HG03175 (cell line): ENCODE data around the gene PLOD1.
"Not testable (repeated sequence)": the region's sequence is repeated elsewhere in the genome, so short reads cannot be mapped to it uniquely, and the experiment has no call there.

ENCODE experiments used
- ATAC-seq: cut with Tn5 transposase; IDR thresholded peaks from one replicate; pipeline ENCODE4 v1.9.1; 2021; ENCODE audit warnings: mild to moderate bottlenecking, moderate library complexity; ENCODE audit not compliant: unreplicated experiment

The PLOD1 gene

DNA sequence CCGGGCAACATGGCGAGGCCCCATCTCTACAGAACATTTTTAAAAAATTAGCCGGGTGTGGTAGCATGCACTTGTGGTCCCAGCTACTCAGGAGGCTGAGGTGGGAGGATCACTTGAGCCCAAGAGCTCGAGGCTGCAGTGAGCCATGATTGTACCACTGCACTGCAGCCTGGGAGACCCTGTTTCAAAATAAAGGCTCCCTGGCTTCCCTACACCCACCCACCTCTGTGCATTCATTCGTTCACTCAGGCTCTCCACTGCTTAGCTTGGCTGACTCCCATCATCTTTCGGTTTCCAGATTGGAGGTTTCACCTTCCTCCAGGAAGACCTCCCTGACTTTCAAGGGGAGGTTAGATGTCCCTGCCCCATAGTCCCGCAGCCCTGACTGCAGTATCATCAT, 22.5 kb upstream of the PLOD1 start:
- no peak for ATAC-seq

DNA sequence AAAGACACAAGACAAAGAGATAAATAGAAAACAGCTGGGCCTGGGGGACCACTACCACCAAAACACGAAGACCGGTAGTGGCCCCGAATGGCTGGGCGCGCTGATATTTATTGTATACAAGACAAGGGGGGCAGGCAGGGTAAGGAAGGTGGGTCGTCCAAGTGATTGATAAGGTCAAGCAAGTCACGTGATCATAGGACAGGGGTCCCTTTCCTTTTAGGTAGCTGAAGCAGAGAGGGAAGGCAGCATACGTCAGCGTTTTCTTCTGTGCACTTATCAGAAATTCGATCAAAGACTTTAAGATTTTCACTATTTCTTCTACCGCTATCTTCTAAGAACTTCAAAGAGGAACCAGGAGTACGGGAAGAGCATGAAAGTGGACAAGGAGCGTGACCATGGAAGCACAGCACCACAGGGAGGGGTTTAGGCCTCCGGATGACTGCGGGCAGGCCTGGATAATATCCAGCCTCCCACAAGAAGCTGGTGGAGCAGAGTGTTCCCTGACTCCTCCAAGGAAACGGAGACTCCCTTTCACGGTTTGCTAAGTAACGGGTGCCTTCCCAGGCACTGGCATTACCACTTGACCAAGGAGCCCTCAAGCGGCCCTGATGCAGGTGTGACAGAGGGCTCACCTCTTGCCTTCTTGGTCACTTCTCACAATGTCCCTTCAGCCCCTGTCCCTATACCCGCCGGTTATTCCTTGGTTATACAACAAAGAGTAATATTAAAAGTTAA, 21.9 kb upstream of the PLOD1 start:
- not testable (repeated sequence) for ATAC-seq

DNA sequence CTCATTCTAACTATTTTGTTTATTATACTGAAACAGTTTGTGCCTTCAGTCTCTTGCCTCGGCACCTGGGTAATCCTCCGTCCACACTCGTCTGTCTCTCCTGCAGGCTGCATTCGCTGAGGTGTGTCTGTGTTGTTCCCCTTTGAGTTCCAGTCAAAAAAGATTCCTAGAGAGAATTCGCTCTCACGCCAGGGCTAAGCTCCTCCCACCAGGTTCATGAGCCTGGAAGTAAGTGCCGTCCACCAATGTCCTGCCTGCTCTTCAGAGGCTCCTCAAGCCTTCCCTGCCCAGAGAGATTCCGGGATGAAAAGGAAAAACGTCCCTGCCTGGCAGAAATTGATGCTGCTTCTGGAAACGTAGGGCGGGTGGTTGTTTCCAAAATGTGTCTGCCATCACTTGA, 21.2 kb upstream of the PLOD1 start:
- no peak for ATAC-seq

DNA sequence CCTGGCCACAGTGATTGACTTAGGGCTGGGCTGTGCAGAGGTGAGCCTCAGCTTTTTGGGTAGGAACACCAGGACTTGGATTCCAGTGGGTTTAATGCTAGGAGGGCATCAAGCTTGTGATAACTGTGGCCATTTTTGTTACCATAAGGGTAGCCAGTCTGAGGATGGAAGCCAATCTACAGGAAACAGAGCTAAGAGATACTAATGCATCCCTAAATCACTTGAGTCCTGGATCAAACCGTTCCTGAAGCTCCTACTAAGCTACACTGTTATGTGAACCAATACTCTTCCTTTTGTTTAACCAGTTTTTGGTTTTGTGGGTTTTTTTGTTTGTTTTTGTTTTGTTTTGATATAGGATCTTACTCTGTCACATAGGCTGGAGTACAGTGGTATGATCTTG, 20.5 kb upstream of the PLOD1 start:
- no peak for ATAC-seq

DNA sequence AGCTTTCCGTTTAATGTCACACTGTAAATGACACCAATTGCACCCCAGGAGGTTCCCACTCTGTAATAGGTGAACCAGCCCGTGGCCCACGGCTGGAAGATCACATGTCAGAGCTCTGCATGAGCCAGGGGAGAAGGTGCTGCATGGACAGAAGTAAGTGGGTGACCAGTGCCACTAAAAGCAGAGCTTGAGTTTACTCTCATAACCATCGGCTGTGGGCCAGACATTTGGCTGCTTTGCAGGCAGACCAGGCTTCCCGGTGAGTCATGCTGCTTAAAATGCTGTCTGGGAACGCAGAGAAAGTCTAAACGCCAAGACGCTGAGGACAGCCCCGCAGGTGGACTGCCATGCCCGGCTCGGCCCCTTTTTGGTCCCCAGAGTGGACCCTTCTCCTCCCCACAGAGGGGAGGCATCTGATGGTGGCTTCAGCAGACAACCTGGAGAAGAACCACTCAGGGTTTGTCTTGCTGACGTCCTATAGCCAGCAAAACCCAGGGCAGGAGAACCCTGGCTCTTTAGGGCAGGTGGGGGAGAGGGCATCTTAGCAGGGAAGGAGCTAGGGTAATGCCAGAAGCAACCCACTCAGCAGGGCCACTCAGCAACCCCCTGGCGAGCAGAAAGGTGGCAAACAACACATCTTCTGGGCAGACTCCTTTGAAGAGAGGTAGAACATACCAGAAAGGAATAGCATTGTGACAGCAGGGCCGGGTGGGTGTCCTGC, 15.6 kb upstream of the PLOD1 start:
- ATAC-seq = no peak

DNA sequence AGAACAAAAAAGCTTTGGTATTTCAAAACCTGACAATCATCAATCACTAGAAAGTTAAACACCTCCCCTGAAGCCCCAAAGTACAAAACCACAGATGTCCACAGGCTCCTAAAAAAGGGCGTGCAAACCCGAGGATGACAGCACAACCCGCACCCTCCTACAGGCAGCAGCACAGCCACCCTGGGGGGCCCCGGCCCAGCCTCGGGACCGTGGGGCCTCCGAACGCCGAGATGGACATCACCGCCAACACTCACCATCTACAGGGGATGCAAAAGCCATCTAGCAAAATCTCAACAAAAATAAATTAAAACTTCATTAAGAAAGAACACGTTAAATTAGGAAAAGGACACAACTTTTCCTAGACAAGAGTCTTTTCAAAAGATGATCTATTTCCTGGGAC, 14.9 kb upstream of the PLOD1 start:
- ATAC-seq = no peak

DNA sequence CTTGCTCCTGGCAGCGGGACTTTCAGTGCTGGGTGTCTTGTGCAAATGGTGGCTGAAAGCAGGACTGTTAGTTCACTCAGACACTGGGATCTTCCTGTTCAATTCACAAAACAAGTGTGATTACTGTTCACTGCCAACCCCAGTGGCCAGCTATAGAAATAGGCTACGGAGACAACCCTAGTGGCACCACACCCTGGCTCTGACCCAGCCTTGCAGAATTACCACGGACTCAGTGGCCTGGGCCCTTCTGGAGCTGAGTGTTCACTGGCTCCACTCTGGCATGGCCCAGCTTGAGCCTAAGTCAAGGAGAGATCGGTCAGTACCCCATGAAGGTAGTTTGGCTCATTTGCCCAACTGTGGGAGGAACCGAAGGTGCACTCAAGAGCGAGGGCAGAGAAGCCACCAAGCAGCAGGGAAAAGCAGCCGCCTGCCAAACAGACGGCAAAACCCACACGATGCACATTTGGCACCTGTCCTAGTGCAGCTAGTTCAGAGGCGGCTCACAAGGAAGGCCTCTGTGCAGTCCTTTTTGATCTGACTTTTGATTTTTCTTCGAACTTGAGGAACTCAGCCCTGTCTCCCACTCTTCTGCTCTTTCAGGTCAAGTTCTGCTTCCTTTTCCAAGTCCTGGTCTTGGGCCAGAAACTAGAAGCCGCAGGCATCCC, 14.1 kb upstream of the PLOD1 start:
- ATAC-seq = no peak

DNA sequence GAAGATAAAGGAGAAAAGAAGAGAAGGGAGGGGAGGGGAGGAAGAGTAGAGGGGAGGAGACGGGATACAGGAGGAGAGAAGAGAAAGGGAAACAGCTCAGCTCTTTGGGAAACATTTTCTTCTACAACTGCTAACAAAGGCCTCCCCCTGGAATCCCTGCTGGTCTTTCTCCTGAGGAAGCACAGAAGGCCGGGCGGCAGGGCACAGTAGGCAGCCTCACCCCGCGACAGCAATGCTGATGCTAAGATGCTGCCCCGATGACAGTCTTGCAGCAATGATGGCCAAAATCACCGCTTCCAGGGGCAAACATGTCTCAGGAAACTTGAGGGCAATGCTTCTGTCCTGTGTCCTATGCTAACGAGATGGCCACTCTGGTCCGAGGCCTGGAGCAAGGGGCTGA, 13.5 kb upstream of the PLOD1 start:
- no peak for ATAC-seq

DNA sequence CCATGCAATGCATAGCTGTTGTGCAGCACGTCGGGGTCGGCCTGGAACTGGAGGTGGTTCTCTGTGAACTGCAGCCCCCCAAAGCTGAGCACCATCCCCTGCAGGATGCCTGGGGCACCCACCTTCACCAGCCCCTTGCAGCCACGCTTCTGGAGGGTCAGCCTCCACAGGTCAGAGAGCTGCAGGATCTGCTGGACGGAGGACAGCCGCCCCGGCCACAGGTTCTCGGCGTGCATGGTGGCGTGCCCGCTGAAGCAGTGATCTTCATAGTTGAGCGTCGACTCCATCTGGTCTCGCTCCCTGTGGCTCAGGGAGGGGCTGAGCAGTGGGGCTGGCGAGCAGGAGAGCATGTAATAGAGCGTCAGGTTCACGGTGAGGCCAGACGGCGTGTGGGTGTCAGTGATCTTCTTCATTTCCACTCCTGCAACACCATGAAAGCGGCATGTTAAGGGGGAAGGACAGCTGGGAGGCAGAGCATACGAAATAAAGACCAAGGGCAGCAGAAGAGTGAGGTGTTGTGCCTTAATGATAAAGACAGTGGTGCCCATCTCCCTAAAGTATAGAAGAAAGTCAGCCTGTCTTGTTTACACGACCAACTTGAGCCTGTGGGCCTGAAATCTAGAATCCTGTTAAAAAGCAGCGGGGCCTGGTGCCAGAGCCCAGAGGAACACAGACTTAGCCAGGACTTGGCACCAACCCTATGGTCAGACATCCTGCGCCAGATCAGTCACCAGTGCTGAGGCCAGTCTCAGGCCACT, 11.3 kb upstream of the PLOD1 start:
- ATAC-seq = no peak

DNA sequence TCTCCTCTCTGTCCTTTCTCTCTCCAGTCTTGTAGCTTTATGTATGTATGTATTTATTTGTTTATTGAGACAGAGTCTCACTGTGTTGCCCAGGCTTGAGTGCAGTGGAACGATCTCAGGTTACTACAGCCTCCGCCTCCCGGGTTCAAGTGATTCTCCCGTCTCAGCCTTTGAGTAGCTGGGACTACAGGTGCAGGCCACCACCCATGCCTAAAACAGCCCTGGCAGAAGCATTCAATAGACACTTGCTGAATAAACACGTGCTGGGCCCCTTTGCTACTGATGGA, 10.7 kb upstream of the PLOD1 start:
- no peak for ATAC-seq

DNA sequence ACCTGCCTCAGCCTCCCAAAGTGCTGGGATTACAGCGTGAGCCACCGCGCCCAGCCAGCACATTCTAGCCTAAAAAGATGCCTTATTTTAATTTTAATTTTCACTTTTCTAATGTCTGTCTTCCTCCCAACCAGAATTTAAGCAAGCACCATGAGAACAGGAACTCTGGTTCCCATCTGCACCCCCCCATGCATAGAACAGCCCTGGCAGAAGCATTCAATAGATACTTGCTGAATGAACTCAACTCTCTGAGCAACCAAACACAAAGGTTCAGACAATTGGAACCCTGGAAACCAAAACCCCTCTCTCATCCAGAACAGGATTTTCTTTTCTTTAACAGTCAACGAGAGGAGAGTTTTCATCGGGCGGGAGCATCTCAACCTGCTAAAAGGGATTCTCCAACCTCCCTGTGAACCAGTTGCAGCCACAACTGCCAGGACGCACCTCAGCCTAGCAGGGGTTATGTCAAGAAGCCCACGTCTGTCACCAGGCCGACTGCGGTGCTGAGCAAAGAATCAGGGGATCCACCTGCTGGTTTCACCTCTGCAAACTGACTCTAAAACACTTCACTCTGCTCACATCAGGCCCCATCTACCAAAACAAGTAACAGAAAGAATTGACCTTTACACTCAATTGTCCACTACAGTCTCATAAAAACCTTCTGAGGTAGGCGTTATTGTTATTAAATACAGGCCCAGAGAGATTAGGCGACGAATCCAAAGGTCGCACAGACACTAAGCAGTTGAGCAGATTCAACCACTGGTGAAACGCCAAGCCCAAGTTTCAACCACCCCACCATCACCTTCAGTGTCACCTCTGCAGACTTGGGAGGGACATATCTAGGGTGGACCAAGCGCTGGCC, 10.0 kb upstream of the PLOD1 start:
- no peak for ATAC-seq

DNA sequence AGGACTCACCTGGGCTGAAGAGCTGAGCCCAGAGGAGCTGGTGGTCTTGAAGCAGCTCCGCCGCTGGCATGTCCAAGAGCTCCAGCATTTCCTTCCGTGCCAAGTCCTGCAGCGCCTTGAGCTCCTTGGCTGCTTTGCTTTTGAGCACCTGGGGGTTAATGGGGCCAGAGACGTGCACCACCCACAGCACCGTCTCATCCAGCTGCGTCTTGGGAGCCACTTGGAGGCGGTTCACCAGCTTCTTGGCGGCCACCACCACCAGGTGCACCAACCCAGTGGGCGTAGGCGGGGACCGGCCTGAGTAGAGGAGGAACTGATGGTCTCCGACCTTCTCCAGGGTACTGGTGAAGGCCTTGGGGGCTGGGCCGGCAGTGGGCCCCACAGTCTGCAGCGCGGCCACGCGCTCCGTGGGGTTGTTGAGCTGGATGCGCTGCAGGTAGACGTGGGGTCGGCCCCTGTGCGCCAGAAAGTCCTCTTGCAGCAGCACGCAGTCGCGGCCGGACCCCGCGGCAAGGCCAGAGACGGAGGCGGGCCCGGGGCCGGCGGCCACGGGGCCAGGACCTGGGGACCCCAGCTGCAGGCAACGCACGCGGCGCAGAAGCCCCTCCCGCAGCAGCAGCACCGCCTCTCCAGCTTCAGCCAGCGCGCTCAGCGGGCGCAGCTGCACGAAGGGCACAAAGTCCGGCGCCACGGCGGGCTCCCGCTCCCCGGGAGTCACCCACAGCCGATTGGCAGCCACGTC, 9.2 kb upstream of the PLOD1 start:
- ATAC-seq = peak; percentile 20

DNA sequence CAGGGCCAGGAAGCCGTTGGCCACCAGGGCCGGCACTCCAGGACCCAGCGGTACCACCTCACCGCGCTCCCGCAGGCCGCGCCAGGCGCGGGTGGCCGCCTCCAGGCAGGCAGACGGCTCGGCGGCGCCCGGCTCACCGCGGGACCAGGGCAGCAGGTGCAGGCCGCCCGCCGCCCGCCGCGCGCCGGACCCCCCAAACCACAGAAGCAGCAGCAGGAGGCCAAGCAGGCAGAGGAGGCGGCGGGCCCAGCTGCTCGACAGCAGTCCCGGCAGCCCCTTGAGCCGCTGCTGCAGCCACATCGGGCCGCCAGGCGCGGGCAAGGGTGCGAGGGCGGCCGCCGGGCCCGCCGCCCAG, 8.6 kb upstream of the PLOD1 start:
- peak; percentile 14 for ATAC-seq

DNA sequence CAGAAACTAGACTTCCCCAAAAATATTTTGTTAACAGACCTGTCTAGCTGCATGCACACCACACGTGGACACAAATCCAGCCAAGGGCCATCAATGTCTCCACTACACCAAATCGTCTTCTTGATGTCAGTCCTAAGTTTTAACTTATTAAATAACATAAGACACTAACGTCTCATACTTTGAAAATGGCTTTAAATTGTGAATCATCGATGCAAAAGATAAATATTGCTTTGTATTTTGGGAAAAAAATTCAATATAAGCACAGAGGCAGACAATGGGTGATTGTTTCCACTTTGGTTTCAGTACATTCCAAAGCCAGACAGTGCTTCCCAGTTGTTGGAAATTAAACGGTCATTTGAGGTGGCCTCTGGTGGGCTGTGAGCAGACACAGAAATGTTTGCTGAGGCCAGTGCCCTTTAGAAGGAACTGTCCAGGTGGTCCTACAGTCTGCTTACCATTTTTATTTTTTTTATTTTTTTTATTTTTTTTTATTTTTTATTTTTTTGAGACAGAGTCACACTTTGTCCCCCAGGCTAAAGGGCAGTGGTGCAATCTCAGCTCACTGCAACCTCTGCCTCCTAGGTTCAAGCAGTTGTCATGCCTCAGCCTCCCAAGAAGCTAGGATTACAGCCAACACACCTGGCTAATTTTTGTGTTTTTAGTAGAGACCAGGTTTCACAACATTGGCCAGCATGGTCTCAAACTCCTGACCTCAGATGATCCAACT, 6.5 kb upstream of the PLOD1 start:
- no peak for ATAC-seq

DNA sequence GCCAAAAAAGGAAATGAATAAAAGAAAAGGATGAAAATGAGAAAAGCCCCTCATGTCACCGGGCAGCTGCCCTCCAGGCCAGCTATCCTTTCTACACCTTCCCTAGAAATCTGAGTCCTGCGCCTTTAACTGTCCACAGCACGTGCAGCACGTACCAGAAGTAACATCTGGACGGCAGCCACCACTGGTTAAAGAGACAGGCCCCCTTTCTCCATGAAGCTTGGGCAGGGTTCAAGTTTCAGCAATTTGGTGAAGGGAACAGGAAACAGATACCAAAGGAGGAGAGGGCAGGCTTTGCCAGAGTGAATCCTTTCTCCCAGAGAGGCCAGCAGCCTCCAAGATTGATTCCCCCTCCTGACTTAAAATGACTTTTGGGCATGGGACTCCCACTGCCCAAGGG, 4.7 kb upstream of the PLOD1 start:
- ATAC-seq = no peak

DNA sequence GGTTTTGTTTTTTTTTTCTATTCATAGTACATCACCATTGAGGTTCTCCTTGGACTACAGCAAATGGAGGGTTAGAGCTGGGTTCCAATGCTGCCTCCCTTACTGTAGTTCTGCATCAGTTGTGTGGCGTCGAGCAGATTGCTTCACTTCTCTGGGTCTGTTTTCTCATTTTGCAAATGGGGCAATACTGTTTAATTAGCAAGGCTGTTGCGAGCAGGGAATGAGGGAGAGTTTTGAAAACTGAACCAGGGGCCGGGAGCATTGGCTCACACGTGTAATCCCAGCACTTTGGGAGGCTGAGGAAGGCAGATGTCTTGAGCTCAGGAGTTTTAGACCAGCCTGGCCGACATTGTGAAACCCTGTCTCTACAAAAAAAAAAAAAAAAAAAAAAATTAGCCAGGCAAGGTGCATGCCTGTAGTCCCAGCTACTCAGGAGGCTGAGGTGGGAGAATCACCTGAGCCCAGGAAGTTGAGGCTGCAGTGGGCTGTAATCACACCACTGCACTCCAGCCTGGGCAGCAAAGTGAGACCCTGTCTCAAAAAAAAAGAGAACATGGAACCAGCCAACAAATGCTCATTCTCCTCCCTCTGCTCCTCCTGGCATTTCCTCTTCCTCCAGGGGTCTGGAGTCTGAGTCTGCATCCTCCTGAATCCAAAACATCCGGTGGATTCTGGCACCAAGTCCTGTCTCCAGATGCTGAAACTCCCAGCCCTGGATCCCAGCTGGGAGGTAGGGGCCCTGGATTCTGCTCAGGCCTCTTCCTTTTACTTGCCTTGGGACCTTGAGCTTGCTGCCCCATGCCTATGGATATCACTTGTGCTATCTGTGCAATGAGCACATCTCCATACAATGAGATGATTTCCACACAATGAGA, 3.7 kb upstream of the PLOD1 start:
- no peak for ATAC-seq

DNA sequence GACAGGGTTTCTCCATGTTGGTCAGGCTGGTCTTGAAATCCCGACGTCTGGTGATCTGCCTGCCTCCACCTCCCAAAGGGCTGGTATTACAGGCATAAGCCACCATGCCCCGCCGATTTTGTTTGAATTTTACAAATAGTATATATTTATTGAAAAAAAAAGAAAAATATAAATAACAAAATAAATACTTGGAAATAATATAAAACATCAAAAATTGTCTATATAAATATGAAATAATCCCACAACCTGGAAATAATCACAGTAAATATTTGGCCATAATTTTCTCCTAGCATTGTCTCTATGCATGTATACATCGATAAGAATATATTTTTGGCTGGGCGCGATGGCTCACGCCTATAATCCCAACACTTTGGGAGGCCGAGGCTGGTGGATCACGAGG, 2.7 kb upstream of the PLOD1 start:
- ATAC-seq = no peak

DNA sequence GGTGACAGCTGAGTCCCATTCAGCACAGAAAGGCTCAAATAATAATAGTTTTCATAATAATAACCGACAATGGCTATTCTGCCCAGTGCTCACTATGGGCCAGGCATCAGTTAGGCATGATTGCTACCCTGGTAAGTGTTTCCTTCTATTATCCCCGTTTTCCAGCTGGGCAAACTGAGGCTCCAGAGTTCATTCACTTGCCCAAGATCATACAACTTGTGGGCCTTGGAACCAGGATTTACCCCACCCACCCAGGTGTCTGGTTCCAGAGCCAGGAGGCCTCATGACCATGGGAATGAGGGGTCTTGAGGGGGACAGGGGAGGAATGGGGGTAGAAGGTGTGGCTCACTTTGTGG, 518 bp downstream of the PLOD1 start:
- ATAC-seq = peak; percentile 10

DNA sequence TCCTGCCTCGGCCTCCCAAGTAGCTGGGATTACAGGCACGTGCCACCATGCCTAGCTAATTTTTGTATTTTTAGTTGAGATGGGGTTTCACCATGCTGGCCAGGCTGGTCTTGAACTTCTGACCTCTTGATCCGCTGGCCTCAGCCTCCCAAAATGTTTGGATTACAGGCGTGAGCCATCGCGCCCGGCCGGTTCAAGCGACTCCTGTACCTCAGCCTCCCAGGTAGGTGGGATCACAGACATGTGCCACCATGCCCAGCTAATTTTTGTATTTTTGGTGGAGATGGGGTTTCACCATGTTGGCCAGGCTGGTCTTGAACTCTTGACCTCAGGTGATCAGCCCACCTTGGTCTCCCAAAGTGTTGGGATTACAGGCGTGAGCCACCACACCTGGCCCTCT, 1.2 kb downstream of the PLOD1 start:
- not testable (repeated sequence) for ATAC-seq
